GM23338 (cell line): Measurements from ENCODE around the gene LOXL4.

ENCODE experiments used
- CREB1 ChIP-seq: fragments of 250-450 bp; sonication (Bioruptor Pico); IDR thresholded peaks from 2 replicates; pipeline ENCODE4 v1.5.0; 2020; ENCODE audit warnings: low read depth, mild to moderate bottlenecking, moderate library complexity
- CTCF ChIP-seq, 2 experiments: fragments of 200-600 bp in 1 of 2; sonication (generic) in 1 of 2; conservative IDR thresholded peaks; 2 replicates each; pipeline versions ENCODE4 v1.5.1 to v1.6.1; 2016 to 2017; ENCODE audit warnings: antibody characterized with exemption in 2 of 2, low read depth in 2 of 2, mild to moderate bottlenecking in 2 of 2, moderate library complexity in 1 of 2
- ETS1 ChIP-seq: IDR thresholded peaks from 2 replicates; pipeline ENCODE4 v1.6.1; 2016; ENCODE audit warnings: antibody characterized with exemption
- EZH2 ChIP-seq: fragments of 200-600 bp; sonication (generic); IDR thresholded peaks from one replicate; pipeline ENCODE4 v1.8.0; 2017; ENCODE audit warnings: antibody characterized with exemption, mild to moderate bottlenecking, low read depth; ENCODE audit not compliant: unreplicated experiment
- EZH2phosphoT487 ChIP-seq: fragments of 200-600 bp; sonication (generic); IDR thresholded peaks from one replicate; pipeline ENCODE4 v1.8.1; 2018; ENCODE audit warnings: antibody characterized with exemption; ENCODE audit not compliant: unreplicated experiment
- POLR2AphosphoS5 ChIP-seq: IDR thresholded peaks from 2 replicates; pipeline ENCODE4 v1.6.1; 2016; ENCODE audit warnings: antibody characterized with exemption, low read depth
- REST ChIP-seq: IDR thresholded peaks from one replicate; pipeline ENCODE4 v1.6.1; 2018; ENCODE audit warnings: antibody characterized with exemption; ENCODE audit not compliant: unreplicated experiment

- no peak for TF ChIP-seq CTCF (conservative IDR thresholded peaks at IDR 0.05; ENCODE audit: low read depth in 2 of 2)
- no peak for TF ChIP-seq EZH2
- no peak for TF ChIP-seq POLR2AphosphoS5
- no peak for TF ChIP-seq EZH2phosphoT487
- TF ChIP-seq REST: no peak
- TF ChIP-seq ETS1: no peak
- TF ChIP-seq CREB1: no peak
These were observed 18.9 kb downstream of the LOXL4 start for GRCh38 chr10:98249134-98249533.
